NCI-H2196 (cell line): Measurements from ENCODE around the gene GOLGA7B.
A peak's percentile ranks its signal among the peaks of the same experiment; 100 is the strongest.
"Not testable (repeated sequence)": the region's sequence is repeated elsewhere in the genome, so short reads cannot be mapped to it uniquely, and the experiment has no call there.

Source experiments
- DNase-seq: peaks from one replicate; lab custom pipeline; 2025; ENCODE audit not compliant: unreplicated experiment; lab: John Stamatoyannopoulos, UW

GOLGA7B gene

DNA sequence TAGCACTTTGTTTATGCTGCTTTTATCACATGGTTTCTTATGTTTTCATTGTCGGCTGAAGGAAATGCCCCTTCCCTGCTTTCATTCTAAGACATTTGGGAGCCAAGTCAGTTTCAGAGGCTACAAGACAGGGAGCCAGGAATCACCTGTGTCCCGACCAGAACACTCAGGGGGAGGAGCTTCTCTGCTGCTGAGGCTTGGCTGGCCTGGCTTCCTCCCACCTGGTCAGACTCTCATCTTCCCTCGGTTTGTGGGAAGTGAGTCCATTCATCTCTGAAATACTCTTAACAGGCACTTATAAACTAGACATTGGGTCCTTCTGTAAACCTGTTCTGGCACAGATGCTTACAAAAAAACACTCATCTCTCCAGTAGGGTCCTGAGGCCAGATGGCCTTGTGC, 19.6 kb upstream of the GOLGA7B start:
- peak; percentile 93 for DNase-seq

DNA sequence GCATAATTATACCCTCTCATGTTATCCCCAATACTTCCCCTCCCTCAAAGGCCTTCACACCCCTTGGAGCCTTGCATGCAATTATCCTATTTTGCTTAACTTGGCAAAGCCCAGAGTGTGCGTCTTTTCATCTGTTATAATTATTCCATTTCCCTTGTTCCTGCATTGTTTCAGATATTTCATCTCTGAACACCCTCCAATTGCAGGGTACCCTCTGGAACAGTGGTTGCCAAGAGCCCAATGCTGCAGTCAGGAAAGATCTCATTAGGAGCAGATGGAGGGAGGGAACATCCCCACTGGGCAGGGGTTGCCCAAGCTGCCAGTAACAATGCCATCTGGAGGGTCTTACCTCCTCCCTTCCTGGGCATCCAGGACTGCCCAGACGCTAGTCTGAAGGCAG, 18.4 kb upstream of the GOLGA7B start:
- DNase-seq: no peak

DNA sequence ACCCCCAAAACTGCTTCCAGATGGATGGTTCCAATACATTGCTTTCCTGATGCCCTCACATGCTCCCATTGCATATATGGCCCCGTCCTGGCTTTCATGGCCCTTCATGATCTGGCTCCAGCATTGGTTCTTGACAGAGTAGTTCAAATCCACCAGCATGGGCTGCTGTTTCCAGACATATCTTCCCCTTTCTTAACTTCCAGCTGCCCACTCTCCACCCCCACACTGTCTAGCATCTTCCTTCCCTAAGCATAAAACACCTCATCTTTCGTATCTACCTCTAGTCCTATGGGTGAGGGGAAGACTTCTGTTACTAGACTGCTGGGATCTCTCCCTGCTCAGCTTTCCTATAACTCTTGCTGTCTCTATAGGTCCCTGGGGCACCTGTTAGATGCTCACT, 13.2 kb upstream of the GOLGA7B start:
- no peak for DNase-seq

DNA sequence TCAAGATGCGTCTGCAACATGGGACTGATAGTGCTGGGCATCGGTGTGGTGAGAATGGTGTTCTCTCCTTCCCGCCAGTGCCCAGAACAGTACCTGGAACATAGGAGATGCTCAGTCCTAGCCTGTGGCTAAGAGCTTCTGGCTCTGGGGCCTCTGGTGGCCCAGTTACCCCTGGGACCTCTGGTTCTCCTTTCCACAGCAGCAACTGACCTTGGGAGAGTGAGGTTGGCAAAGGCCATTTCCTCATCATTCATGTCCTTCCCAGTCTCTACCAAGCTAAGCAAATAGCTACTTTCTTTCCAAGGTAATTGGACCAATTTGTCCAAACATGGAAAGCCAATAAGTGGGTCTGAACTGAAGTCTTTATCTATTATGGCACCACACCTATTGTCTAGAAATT, 11.6 kb upstream of the GOLGA7B start:
- no peak for DNase-seq

DNA sequence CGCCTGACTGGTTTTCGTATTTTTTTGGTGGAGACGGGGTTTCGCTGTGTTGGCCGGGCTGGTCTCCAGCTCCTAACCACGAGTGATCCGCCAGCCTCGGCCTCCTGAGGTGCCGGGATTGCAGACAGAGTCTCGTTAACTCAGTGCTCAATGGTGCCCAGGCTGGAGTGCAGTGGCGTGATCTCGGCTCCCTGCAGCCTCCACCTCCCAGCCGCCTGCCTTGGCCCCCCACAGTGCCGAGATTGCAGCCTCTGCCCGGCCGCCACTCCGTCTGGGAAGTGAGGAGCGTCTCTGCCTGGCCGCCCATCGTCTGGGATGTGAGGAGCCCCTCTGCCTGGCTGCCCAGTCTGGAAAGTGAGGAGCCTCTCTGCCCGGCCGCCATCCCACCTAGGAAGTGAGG, 8.5 kb upstream of the GOLGA7B start:
- DNase-seq: not testable (repeated sequence)

DNA sequence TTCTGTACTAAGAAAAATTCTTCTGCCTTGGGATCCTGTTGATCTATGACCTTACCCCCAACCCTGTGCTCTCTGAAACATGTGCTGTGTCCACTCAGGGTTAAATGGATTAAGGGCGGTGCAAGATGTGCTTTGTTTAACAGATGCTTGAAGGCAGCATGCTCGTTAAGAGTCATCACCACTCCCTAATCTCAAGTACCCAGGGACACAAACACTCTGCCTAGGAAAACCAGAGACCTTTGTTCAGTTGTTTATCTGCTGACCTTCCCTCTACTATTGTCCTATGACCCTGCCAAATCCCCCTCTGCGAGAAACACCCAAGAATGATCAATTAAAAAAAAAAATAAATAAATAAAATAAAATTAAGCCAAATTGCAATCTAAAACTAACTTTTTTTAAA, 7.5 kb upstream of the GOLGA7B start:
- DNase-seq: not testable (repeated sequence)

DNA sequence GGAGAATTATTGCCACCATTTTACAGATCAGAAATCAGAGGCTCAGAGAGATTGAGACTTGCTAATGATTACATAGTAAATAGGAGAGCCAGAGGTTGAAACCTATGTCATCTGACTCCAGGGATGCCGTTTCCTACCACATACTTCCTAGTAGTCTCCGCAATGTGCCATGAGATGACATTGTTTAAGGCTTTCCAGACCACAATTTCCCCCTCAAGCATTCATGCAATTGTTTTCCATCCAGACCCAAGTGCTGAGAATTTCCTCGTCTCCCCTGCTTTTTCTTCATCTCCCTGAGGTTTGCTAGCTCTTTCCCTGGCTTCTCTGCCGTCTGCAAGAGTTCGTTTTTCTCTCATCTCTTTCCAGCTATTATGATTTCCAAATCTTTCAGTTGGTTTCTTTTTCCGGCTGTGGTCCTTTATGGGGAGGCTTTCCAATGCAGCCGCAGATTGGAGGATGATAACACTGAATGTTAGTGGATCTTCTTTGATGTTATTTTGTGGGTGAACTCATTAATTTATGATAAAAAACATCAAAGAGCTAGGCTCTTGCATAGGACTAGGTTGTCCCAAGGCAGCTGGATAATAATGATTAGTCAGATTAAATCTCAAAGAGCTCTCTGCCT, 6.9 kb upstream of the GOLGA7B start:
- no peak for DNase-seq

DNA sequence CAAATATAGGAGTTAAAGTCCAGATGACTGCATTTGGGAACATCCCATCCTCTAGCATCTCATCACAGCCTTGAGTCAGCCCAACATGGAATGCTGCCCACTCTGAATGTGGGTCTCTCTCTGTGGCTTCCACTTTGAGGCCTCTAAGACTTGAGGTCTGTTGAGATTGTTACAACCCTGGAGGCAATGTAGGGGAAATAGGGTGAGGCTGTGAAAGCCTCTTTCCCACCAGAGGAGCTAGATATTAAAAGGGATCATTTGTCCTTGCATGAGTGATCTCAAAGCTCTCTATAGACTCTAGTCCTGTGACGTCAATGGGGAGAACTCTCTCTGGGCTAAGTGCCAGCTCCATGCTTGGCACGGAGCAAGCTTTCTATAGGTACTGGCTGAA, 6.4 kb upstream of the GOLGA7B start:
- DNase-seq: peak; percentile 52

DNA sequence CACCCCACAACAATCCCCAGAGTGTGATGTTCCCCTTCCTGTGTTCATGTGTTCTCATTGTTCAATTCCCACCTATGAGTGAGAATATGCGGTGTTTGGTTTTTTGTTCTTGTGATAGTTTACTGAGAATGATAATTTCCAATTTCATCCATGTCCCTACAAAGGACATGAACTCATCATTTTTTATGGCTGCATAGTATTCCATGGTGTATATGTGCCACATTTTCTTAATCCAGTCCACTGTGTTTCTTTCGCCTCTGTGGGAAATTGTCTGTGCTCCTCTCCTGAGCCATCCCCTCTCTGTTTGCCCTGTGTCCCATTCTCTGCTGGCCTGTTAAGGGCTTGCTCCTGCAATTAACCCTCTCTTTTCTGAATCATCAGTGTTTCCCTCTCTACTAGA, 5.7 kb upstream of the GOLGA7B start:
- not testable (repeated sequence) for DNase-seq

DNA sequence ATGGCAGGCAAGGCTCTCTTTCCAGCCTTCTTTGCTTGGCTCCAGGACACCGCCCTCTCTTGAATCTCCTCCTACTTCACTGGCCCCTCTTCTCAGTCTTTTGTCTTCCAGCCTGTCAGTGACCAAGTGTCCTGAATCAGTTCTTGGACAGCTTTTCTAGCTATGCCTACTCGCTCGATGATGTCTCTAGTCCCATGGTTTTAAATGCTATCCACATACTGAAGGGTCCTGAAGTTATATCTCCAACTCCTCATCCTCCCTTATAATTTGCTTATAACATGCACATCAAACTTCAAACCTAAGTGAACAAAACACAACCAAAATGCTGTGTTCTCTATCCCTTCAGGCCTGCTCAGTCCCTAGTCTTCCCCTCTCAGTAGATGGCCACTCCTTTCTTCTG, 5.0 kb upstream of the GOLGA7B start:
- no peak for DNase-seq

DNA sequence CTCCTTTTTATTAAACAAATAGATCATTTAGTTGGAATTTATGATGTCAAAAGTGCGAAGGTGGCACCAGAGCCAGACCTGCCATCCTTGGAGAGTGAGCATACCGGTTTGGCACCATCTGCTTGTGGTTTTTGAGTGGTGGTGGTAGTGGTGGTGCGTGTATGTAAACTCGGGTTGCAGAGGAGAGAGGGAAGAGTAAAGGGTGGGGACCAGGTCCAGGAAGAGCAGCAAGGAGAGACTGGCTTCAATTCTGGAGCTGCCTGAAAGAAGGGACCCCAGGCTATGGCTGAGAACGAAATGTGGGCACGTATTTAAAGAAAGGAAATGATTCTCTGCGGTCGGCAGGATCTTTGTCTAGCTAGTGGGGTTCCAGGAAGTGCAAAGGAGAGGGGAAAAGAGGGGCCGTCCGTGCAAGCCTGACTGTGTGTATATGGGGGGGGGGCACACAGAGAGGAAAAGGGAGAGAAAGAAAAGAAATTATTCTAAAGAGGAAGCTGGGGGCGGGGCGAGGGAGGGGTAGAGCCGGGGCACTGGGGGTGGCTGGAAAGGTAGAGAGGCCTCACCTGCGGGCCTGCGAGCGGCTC, 448 bp upstream of the GOLGA7B start:
- peak; percentile 91 for DNase-seq

DNA sequence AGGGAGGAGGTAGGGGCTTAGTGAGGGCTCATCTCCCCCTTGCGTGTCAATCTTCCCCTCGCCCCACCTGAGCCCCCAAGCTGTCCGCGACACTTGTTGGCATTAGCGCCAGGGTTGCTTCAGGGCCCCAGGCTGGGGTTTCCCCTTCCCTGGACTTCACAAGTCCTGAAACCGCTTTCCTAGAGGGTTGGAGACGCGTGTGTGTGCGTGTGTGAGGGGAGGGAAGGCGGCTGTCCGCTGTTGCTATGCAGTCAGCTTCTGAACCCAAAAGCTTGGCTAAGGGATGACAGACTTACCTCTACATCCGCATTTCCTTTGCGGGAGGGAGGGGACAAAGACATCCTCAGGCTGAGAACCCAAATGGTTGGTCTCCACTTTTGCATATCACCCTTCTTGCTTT, 803 bp downstream of the GOLGA7B start:
- peak; percentile 37 for DNase-seq

DNA sequence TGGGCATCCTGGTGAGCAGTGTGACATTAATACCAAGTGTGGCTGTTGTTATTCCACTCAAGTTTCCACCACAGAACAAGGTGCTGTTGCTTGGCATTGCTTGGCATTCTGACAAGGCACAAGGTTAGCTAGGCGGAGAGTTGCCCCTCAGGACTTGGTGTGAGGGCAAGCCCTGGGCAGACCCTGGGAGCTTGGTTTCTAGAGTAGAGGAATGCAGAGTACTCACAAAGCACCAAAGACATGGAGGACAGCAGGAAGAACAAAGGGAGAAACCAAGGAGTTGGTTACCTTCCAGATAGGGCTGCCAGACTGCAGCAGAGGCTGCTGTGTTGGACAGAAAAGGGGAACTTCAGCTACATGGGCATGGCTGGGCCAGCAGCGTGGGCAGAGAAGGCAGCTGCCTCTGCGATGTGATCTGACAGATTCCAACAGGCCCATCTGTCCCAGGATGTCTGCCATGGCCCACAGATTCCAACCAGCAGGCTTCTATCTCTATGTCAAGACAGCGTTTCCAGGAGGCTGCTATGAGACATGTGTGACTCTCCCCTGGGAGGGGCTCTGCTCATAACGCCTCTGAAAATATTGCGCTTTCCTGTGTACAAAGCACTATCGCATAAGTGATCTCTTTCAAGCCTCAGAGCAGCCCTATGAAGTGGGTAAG, 1.8 kb downstream of the GOLGA7B start:
- no peak for DNase-seq

DNA sequence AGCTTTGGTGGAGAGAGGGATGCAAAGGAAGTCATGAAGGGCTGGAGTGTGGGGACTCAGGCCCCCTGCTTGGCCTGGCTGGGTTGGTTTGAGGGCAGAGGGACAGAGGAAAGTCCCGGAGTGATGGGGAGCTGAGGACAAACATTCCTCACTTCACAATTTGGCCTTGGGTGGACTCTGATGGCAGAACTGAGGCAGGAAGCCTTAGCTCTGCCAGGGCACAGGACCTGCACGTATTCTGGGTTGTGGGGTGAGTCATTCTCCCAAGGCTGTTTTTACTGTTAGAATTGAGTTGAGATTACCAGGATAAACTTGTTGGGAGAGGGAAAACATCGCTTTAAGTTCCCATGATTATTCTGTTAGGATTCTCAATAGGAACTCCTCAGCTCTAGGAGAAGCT, 2.6 kb downstream of the GOLGA7B start:
- no peak for DNase-seq

DNA sequence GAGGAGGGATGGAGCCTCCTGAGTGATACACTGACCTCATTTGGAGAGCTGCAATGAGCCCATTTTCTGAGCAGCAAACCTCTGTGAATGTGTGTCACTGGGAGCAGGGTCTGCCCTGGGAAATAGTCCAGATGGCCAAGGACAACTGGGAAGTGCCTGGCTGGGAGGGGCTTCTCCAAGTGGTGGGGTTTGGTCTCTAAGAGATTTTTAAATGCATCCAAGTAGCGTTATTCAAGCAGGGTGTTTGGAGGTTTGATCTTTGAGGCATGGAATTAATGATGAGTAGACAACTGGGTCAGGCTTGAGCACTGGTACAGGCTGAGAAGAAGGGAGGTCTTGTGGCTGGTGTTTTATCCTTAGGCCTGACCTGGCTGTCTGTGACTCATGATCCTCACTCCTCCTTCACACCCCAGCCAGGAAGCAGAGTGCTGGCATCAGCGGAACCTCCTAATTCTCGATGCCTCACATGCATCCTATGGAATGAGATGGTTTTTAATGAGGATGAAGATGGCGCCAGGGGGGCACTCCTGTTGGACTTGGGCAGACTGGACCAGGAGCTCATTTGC, 3.3 kb downstream of the GOLGA7B start:
- no peak for DNase-seq

DNA sequence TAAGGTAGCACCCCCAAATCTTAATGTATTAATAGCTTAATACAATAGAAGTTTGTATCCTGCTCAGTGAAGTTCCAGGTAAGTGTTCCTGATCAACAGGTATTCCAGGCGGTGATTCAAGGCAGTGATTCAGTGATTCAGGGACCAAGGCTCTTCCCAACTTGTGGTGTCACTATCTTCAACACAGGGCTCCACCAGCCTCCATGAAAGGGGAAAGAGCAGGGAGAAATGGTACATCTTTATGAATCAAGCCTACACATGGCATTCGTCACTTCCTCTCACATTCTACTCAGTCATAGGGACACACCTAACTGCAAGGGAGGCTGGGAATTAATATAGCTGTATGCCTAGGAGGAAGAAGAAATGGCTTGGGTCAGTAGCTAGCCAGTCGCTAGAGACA, 5.1 kb downstream of the GOLGA7B start:
- DNase-seq: no peak

DNA sequence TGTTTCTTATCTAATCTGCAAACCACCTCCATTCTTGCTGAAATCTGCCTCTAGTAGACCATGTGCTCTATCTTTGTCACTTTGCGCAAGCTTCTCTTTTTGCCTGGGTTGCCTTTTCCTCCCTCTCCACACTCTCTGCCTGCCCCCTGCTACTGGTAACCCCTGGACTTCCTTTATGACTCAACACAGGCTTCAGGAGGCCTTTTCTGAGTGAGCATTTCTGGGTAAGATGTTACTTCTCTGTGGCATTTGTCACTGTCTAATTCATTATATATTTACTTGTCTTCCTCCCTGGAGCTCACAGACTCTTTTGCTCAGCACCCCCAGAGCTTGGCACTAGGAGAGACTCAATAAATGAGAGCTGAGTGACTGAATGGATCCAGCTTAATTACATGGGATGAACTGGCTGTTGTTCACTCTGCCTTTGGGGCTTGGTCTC, 8.4 kb downstream of the GOLGA7B start:
- DNase-seq: no peak

DNA sequence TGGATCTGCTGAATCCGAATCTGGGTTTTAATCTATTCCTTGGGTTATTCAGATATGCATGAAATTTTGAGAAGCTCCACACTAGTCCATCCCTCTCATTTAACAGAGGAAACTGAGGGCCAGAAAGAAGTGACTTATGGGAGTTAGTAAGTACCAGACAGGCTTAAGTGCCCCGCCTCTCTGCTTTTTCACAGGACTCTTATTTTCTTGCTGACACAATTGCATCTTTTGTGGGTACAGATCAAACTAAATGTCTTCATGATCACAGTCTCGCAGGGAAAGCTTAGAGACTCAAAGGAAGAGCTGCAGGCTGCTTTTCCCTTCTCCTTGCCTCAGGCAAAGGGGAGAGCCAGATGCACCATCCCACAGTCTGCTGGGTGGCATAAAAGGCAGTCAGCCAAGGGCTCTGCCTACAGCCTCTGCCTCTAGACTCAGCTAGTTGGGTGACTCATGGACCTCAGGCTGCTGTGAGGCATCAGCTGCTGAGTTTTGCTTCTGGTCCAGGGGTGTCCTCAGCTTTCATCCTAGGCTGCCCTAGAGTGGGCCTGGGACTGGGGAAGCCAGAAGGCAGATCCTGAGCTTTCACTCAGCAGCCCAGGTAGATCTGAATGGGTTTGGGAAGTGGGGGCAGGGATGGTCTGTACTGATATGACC, 11.6 kb downstream of the GOLGA7B start:
- peak; percentile 54 for DNase-seq

DNA sequence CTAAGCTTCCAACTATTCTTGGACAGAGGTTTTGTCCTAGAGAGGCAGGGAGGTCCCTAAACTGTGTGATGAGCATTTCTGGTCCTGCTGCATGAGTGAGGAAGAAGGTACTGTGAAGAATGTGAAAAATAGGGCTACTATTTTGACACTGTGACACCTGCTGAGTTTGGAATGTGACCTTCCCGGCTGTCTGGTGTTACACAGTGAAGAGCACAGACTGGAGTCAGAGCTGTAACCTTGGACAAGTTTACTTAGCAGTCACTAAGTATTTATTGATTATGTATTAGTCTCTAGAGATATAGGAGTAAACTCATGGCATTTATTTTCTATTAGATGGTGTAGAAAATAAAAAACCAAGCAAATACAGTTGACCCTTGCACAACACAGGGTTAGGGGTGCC, 12.3 kb downstream of the GOLGA7B start:
- no peak for DNase-seq

DNA sequence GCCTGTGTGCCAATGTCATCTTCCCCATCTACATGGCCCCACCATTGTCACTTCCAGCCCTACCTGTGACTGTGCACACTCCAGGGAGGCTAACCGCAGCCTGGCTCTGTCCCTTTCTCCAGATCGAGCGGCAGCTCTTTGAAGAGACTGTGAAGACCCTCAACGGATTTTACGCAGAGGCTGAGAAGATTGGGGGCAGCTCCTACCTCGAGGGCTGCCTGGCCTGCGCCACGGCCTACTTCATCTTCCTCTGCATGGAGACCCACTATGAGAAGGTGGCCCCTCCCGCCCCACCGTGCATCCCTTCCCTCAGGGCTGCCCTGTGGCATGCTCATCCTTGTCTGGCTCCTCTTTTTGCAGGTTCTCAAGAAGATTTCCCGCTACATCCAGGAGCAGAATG, 14.2 kb downstream of the GOLGA7B start:
- DNase-seq: no peak

DNA sequence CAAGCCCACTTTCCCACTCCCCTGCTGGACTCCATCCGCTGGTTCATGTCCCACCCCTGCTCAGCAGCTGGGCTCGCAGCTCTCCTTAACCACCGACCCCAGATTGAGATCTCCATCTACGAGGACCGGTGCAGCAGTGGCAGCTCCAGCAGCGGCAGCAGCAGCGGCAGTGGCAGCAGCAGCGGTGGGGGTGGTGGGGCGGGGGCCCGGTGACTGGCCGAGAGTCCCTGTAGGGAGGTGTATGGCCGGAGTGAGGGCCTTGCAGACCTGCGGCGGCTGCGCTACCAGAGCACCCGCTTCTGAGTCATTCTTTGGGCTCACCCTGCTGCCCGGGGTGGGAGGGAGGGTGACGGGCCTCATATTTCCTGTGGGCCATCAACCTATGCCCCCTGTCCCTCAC, 15.8 kb downstream of the GOLGA7B start:
- DNase-seq: no peak
